G401.6 (cell line): ENCODE results near the gene BTC.
A peak's percentile ranks its signal among the peaks of the same experiment; 100 is the strongest.
"Not testable (repeated sequence)": the region's sequence is repeated elsewhere in the genome, so short reads cannot be mapped to it uniquely, and the experiment has no call there.

ENCODE experiments used
- FAIRE-seq: peaks from 2 replicates; lab custom pipeline; 2012; peaks lifted over from hg19 to GRCh38; lab: Jason Lieb, UNC

BTC gene

DNA sequence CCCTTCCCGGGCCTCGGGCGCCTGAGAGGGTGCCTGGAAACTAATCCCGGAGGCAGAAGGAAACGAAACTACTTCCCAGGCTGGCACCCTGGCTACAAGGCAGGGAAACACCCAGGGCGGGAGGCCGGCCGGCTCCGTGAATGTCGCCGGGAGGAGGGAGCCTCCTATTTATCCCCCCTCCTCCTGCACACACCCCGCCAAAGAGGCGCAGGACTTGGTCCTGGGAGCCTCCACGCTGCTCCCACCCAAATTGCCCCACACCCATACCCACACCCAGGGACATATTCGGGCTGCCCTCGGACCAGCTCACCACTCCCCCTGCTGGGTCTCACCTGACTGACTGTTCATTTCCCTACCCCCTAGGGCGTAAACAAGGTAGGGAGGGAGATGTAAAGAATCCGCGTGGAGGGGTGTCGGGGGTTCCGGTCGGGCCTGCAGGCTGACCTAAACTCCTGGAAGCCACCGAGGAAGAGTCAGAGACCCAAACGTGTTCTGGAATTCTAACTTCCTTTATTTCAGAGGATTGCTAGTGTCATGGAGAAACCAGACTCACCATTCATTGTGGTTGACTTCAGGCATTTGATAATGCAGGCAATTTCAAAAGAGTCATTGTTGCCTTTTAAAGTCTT is at the start of gene BTC:
Gene BTC, minus strand, starts transcription at position 142 of the 629 bp plus-strand sequence. CDS start 198 bp downstream, outside the sequence.
- no peak for FAIRE-seq

GRCh38 chr4:74840936-74841509 is 46.7 kb upstream of the BTC start:
- FAIRE-seq, result no peak

- no peak for FAIRE-seq
These were observed 44.5 kb upstream of the BTC start for GRCh38 chr4:74838746-74839370.

DNA sequence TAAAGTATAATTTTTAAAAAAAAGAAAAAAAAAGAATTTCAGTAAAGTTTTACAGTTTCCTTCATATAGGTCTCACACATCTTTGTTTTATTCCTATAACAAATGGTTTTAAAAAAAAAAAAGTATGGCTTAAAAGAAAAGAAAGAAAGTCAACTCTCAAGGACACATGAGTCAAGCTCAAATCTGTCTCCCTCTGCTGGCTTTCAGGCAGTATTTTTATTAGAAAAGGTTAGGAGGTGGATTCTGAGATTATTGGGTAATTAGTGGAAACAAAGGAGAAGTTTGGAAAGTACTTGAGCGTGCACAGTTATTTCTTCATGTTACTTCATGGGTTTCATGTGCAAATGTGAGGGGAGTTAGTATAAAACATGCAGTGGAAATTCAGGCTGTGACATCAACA is 36.6 kb upstream of the BTC start:
- no peak for FAIRE-seq

DNA sequence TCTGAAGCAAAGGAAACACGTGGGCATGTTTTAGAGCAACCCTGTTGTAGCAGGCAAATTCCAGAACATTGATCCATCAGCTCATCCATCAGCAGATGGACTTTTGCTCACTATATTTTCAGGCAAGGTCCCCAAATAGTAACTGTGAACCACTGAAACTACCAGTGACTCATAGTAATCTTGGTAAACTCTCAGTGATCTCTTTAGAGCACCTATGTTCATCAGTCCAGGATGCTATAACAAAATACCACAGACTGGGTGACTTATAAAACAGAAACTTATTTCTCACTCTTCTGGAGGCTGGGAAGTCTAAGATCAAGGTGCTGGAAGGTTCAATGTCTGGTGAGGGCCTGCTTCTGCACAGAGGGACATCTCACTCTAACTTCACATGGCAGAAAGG is 28.9 kb upstream of the BTC start:
- FAIRE-seq, result no peak

- FAIRE-seq, result no peak
These were observed 28.3 kb upstream of the BTC start for GRCh38 chr4:74822603-74823002.

- FAIRE-seq, result no peak
These were observed 27.2 kb upstream of the BTC start for GRCh38 chr4:74821541-74821940.

GRCh38 chr4:74814052-74814451 is 19.7 kb upstream of the BTC start:
- no peak for FAIRE-seq

- not testable (repeated sequence) for FAIRE-seq
These were observed 17.7 kb upstream of the BTC start for GRCh38 chr4:74812056-74812455.

DNA sequence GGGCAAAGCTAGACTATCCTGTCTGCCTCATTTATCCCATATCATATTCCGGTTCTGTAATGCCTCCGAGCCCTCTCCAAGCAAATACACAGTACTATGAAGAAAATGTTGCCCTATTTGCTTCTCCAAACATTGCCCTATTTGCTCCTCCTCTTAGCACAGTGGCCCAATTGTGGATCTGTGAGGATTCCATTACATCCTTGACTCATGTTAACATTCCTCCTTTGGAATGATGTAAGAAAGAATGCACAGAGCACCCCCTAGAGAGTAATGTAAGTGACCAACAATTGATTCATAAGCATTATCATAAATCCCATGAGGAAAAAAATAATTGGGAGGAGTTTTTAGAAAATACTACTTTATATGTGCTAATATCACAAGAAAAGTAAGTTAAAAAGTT is 11.3 kb upstream of the BTC start:
- no peak for FAIRE-seq

GRCh38 chr4:74800310-74800709 is 6.0 kb upstream of the BTC start:
- FAIRE-seq, result no peak

DNA sequence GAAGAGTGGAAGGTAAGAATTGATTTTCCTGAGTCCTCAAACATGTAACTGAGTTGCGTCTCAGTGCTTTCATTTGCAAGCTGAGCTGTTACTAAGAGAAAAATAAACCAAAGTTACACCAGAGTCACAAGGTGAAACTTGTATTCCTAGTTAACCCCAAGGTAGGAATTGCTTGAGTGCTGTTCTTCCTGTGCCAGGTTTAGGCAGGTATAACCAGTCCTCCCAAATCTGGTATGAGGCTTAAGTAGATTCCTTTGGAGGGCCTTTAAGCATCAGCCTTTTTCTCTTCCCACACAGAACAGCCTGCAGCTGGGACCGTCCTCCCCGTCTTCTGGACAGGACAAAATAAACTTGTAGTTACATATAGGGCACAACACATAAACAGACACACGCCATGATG is 2.3 kb upstream of the BTC start:
- no peak for FAIRE-seq

GRCh38 chr4:74793757-74794381 is 454 bp downstream of the BTC start:
- FAIRE-seq, result no peak

DNA sequence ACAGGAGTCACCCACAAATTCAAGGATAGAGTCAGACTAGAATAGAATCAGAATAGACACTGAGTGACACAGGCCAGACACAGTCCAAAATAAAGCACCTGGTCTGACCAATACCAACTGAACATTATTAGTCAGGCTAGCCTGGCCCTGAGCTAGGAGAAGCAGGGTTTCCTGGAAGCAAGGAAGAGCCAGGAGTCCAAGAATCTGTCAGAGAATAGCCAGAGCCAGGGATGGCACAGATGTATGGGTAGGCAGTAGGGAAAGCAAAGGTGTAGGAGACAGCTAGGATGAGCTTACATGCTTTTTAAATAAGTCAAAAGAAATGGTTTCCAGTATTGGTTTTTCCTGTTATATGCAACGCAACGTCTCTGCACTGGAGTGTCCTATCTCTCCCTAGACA is 3.7 kb downstream of the BTC start:
- FAIRE-seq, result no peak

- FAIRE-seq, result peak; percentile 11
These were observed 4.8 kb downstream of the BTC start for GRCh38 chr4:74789518-74789917.

- no peak for FAIRE-seq
These were observed 16.8 kb downstream of the BTC start for GRCh38 chr4:74777531-74777930.

GRCh38 chr4:74772783-74773182 is 21.5 kb downstream of the BTC start:
- FAIRE-seq, result no peak

GRCh38 chr4:74772106-74772505 is 22.2 kb downstream of the BTC start:
- no peak for FAIRE-seq

DNA sequence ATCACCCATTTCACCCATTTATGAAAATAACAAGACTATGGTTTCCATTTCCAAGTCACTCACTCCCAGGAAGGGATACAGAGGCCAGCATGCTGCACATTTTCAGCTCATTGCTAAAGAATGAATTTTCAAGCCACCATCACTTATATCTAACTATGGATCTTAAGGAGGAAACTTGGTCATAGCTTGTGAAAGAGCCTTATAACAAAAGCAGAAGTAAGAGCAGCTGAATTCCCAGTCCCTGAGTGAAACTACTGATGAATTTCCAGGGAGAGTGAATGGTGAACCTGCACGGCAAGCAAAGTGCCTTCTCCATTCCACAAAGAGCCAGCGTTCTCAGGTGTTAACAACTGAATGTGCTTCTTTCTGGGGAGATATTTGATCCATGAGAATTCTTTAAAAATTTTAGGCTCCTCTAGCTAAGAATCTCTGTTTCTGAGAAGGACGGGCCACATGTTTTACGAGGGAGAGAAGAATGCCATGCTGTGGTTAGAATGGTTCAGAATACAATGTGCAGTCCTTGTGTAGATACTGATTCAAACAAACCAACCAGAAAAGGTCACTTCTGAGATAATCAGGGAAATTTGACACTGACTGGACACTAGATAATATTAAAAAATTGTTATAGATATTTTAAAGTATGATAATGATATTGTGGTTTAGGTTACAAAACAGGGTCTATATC is 24.0 kb downstream of the BTC start:
- FAIRE-seq, result no peak

- FAIRE-seq, result no peak
These were observed 25.3 kb downstream of the BTC start for GRCh38 chr4:74768857-74769525.

GRCh38 chr4:74764119-74764518 is 30.2 kb downstream of the BTC start:
- no peak for FAIRE-seq

DNA sequence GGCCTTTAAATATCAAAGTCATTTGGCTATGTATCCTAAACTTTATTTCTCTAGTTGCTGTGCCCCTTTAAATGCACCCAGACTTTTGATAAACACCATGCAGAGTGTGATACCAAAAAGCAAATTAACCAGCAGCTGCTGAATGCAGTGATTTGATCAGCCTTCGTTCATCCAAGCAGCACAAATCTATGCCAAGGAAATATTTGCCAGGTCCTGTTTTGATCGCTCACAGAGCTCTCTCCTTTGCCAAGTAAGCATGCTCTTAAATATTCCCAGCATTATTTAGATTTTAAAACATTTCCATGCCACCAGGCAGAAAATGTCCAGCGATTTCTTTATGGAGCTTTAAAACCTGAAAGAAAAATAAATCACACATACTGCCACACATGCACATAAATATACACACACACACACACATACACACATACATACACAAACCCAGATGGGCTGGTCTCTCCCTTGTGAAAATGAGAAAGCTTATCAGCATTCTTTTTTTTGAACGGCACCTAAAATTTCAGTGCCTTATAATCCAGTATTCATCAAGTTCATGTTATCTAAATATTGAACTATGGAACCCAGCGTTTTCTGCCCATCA is 35.7 kb downstream of the BTC start:
- FAIRE-seq, result no peak
